GM21447 (cell line): Measurements from ENCODE around the gene LFNG.

Source experiments
- ATAC-seq: cut with Tn5 transposase; IDR thresholded peaks from one replicate; pipeline ENCODE4 v1.9.1; 2021; ENCODE audit not compliant: unreplicated experiment

The LFNG gene, protein sequence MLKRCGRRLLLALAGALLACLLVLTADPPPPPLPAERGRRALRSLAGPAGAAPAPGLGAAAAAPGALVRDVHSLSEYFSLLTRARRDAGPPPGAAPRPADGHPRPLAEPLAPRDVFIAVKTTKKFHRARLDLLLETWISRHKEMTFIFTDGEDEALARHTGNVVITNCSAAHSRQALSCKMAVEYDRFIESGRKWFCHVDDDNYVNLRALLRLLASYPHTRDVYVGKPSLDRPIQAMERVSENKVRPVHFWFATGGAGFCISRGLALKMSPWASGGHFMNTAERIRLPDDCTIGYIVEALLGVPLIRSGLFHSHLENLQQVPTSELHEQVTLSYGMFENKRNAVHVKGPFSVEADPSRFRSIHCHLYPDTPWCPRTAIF

GRCh38 chr7:2519119-2519930, at the start of gene LFNG:
Gene LFNG (plus strand): TSS chr7:2519774. CDS start chr7:2519862, 88 bp downstream.
- ATAC-seq, result peak; percentile 65

GRCh38 chr7:2470204-2471021, 49.2 kb upstream of the LFNG start:
- no peak for ATAC-seq

DNA sequence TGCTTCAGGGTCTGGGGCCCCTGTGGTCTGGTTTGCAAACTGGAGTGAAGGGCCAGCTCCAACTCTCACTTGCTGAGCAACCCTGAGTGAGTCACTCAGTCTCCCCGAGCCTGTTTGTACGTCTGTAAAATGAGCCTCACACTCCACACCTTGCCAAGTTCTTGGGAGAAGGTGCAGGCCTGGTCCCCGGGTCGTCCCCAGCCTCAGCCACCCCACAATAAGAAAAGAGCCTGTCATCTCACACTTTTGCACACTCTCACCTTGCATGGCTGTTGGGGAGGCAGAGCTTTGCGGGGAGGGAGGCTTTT, 48.6 kb upstream of the LFNG start:
- no peak for ATAC-seq

- ATAC-seq, result no peak
These were observed 48.2 kb upstream of the LFNG start for GRCh38 chr7:2471396-2471795.

DNA sequence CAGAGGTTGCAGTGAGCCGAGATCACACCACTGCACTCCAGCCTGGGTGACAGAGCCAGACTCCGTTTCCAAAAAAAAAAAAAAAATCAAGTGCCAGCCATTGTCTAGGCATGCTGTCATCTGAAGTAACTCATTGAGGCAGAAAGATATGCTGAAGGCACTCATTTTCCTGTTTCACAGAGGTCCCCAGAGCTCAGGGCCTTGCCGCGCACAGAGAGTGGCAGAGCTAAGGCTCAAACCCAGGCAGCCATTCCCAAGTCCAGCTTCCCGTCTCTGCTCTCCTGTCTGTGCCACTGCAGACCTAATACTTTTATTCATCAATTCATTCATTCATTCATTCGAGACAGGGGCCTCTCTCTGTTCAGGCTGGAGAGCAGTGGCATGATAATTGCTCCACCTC, 46.8 kb upstream of the LFNG start:
- ATAC-seq, result no peak

DNA sequence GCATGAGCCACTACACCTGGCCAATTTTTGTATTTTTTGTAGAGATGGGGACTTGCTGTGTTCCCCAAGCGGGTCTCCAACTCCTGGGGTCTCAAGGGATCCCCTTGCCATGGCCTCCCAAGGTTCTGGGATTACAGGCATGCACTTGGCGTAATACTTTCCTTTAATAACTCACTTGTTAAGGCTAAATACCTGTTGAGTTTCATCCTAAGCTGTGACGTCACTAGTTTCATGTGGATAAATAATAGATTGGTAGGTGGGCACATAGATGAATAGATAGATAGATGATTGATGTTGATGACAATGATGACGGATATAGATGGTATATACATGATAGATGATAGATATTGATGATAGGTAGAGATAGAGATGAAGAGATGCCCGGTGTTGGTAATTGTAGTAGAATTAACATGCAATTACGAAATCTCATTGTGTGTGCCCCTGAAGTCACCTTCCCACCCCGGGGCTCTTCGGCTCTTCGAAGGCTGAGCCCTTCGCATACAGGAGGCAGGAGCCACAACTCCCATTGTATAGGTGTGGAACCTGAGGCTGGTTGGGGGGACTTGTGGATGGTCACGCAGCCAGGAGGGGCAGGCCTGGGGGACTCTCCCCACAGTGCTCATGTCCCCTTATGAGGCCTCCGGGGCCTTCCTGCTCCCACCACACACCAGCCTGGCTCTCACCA, 45.9 kb upstream of the LFNG start:
- no peak for ATAC-seq

DNA sequence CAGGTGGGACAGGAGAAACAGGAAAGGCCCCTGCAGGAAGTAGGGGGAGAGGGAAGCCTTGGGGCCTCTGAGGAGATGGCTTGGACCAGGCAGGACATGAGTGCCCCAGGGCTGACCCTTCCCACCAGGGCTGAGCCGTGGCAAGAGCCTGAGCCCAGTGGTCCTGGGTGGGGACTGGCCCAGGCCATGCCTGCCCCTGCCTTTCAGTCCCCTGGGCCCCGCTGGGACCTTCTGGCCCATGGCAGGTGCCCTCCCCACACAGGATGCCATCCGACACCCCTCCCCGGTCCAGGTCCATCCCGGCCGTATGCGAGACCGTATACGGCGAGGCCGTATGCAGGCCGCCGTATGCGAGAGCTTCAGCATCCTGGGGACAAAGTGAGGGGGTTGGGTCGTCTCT, 45.4 kb upstream of the LFNG start:
- no peak for ATAC-seq

- no peak for ATAC-seq
These were observed 44.5 kb upstream of the LFNG start for GRCh38 chr7:2474813-2475677.

DNA sequence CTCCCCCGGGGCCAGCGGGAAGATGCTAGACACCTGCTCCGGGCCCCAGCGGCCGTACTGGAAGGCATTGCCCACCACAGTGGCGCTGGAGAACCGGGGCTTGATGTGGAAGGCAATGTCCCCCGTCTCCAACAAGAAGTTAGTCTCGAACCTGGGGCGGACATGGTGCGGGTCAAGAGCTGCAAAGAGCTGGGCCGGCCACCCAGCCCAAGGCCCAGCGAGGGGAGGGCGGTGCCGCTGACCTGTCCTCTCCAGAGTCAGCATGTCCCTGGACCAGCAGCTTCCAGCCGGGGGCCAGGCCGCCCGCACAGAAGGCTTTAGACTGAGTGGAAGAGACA, 43.9 kb upstream of the LFNG start:
- ATAC-seq, result no peak

- no peak for ATAC-seq
These were observed 43.3 kb upstream of the LFNG start, which contains the start of gene GRIFIN for GRCh38 chr7:2476298-2476697. Gene GRIFIN (minus strand): TSS chr7:2476398. CDS start chr7:2476383, 15 bp downstream.

GRCh38 chr7:2476776-2477446, 42.7 kb upstream of the LFNG start:
- ATAC-seq, result no peak

DNA sequence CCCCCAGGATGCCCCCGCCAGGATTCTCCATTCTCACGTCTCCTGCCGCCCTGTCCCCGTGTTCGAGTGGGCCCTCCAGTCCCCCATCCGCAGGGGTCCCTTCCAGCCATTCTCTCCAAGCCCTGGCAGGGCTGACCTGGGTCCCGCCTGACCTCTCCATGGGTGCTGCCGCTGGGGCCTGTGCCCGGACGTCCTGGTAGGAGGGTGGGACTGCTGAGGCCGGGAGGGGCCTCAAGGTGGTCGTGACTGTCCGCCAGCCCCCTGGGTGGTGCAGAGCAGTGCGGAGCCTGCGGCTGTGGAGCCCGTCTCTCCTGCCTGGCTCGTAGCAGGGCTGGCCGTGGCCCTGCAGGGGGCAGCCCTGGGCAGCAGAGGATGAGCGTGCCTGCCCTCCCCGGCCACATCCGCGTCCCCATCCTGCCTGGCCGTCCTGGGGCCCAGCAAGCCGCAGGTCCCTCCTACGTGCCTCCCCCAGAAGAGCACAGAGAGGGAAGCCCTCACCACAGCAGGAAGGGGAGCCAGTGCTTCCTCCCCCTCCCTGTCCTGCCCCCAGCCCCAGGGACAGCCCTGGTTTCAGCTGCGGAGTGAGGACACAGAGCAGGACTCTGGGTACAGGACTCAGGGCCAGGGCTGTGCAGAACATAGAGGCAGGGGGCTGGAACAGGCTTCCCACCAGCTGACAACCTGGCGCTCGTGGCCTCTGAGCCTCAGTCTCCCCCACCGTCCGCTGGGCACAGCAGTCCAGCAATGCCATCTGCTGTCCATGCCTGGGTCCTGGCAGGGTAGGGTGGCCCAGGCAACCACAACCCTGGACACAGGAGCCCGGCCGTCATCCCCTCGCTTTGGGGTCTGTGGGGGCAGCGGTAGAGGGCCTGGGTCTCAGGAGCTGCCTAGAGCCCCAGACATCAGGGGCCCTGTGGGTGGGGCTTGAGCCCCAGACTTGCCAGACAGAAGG, 41.9 kb upstream of the LFNG start:
- ATAC-seq, result peak; percentile 78

DNA sequence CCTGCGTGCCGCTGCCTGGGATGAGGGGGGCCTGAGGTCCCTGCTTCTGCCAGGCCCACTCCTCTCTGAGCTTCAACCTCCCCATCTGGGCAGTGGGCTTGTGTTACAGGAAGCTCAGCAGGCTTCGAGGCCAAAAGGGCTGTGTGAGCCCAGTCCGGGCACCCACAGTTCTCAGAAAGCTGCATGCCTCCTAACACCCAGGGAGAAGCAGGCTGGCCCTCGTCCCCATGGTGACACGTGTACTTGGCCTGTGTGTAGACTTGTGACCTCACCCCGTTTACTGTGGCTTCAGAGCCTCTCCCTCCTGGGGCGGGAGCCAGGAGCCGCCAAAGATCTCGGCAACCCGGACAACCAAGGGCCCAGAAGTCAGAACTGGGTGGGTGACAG, 41.2 kb upstream of the LFNG start:
- no peak for ATAC-seq

DNA sequence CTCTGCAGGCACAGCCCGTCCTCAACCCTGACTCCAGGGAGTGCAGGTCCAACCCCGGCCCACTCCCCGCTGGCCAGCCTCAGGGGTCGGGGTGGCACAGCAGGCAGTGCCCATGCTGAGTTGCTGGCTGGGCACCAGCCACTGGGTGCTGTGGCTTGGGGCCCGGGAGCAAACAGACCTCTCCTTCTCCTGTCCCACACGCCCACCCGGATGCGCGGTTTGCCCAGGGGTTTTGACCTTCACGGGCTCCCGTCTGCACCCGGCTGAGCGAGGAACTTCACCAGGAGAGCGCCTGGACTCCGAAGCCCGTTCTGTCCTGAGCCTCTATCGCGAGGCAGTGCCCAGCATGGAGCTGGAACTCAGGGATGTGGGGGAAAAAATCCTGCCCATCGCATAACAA, 40.8 kb upstream of the LFNG start:
- no peak for ATAC-seq

DNA sequence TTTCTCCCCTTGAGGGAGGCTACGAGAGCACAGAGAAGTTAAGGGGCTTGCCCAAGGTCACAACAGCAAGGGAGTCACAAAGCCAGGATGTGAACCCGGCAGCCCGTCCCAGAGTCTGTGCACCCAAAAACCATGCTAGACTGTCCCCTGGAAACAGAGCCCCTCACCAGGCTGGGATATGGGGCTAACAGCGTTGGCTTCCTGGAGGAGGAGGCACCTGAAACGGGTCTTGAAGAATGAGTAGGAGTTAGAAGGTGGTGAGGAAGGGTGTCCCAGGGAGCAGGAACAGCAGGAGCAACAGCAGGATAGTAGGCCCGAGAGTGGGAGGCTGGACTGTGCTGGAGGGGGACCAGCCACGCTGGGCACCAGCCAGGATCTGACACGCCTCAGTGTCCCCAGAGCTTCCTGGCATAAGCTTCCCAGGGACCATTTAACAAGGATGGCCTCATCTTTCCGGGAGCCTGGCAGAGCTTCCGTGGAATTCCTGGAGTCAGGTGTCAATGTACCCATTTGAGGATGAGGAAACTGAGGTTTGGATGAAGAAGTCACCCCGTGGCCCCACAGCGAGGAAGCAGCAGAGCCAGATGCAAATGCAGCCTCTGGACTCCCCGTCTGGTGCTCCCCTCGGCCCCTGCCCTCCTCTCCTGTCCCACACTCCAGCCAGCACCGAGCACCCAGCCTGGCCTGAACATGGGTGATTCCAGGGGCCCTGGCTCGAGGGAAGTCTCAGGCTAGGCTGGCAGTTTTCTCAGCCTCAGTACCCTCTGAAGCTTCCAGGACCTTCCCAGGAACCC, 40.1 kb upstream of the LFNG start:
- no peak for ATAC-seq

- no peak for ATAC-seq
These were observed 39.5 kb upstream of the LFNG start for GRCh38 chr7:2480070-2480408.

- no peak for ATAC-seq
These were observed 38.4 kb upstream of the LFNG start for GRCh38 chr7:2481195-2481594.
